Right cardiac atrium (tissue), 5 donors: Measurements from ENCODE around the gene DMRTC2. TPM values are rescaled to one million over a fixed set of nuclear protein-coding genes. Genes with fewer than 3 reads are reported as not detected.

ENCODE experiments used
- ATAC-seq, 2 donors: fragments of 200-7000 bp; cut with Tn5 transposase; one replicate each; pipeline versions ENCODE4 v1.8.0 to v1.9.1; 2020; ENCODE audit warnings: moderate library complexity in 2 of 2, mild to moderate bottlenecking in 1 of 2
- DNase-seq, 3 donors: peaks; one replicate each; pipeline ENCODE4 v3.0.0-alpha.2; 2020
- H3K27ac ChIP-seq: one replicate; pipeline ENCODE4 v1.5.1; 2013; ENCODE audit warnings: mild to moderate bottlenecking, low read length, control low read depth, moderate library complexity
- H3K27me3 ChIP-seq: one replicate; pipeline ENCODE4 v1.6.1; 2013; ENCODE audit not compliant: control insufficient read depth, insufficient read depth
- H3K4me1 ChIP-seq: one replicate; pipeline ENCODE4 v1.6.1; 2013; ENCODE audit warnings: low read length; ENCODE audit not compliant: control insufficient read depth, insufficient read depth
- H3K4me3 ChIP-seq: one replicate; pipeline ENCODE4 v1.5.1; 2013; ENCODE audit warnings: low read length, control low read depth
- H3K9me3 ChIP-seq: one replicate; pipeline ENCODE4 v1.6.1; 2013; ENCODE audit warnings: low read length; ENCODE audit not compliant: control insufficient read depth
- WGBS: extraction: QIAGEN DNeasy Blood & Tissue Kit; methylation state at CpG from one replicate; pipeline ENCODE4 v1.1.7; 2013; 5-methylcytosine and 5-hydroxymethylcytosine counted together
- intact Hi-C, 4 donors: fragments of 100-400 bp; cut with DNase I; formaldehyde crosslinking; loops; one replicate each; pipeline versions ENCODE4 v1.11.0 to v1.14.0; 2022 to 2023
- microRNA-seq, 2 donors: library from miRNA; unstranded; fragments of <30 nt; microRNA quantifications; one replicate each; pipeline ENCODE4 v1.2.0, GENCODE V29; 2020 to 2021
- polyA plus RNA-seq: library from polyadenylated mRNA; stranded (reverse); fragments of 200-250 nt; gene quantifications from one replicate; pipeline ENCODE4 v1.2.3, GENCODE V29; 2013
- total RNA-seq, 4 donors: library from RNA; stranded (reverse); fragmentation: NEBNext Ultra II Directional; extraction: Animal tissue kit (Norgen Biotek cat#: 25700); gene quantifications; one replicate each; pipeline ENCODE4 v1.2.1, GENCODE V29; 2021
- donor health status: healthy with polysubstance abuse.
- donor health status: DM: no; HTN: yes; CAD: no.
- donor health status: DM: no; HTN: no; CAD: no.
- donor health status: DM: no; HTN: yes; CAD: no; lungs with severe emphysema.
- donor health status: DM: yes; HTN: yes; CAD: no.

Gene DMRTC2
- total and polyA plus RNA-seq, 5 donors: not detected

DNA sequence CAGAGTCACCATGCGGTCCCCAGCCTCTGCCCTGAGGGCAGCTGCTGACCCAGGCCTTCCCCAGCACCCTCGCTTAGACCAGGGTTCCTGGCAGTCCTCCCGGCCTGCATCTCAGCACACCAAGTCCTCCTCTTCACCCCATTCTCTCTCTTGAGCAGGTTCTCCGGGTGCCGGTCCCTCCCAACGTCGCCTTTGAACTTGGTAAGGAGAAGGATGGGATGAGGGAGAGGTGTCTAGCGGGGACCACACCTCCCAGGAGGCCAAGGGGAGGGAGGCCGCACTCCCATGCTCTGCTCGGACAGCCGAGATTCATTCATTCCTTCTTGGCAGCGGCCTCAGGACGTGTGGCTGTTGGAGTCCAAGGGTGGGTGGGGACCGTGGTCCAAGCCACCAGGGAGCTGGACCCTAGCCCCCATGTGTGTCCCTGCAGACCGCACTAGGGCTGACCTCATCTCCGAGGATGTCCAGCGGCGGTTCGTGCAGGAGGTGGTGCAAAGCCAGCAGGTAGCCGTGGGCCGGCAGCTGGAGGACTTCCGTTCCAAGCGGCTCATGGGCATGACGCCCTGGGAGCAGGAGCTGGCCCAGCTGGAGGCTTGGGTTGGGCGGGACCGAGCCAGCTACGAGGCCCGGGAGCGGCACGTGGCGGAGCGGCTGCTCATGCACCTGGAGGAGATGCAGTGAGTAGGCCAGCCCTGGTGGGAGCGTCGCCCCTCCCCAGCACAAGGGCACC, 47.5 kb downstream of the DMRTC2 start:
- DNase-seq: peak in 1 of 3 donors; percentile 51
- Histone ChIP-seq H3K27ac (no peak overlapping the region), H3K4me3 (no peak overlapping the region), H3K27me3 (no peaks in the 10 kb centered on the region), H3K9me3 (no peaks in the 10 kb centered on the region), H3K4me1 (no peaks in the 10 kb centered on the region)
- 89% methylated on average over 34 of the region's 34 CpGs for WGBS
- intact Hi-C loops: no loop called here
- no peak for ATAC-seq

DNA sequence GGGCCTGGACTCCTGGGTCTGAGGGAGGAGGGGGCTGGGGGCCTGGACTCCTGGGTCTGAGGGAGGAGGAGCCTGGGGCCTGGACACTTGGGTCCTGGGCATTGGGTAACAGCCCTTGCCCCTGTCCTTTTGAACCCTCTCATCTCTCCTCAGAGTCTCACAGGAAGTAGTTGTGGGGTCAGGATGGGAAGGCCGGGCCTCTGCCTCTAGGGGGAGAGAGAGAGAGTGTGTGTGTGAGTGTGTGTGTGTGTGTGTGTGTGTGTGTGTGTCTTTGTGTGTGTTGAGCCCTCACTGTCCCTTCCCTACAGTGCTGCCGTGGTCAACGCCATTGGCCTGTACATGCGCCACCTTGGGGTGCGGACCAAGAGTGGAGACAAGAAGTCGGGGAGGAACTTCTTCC, 49.1 kb downstream of the DMRTC2 start:
- intact Hi-C loops: no loop called here

DNA sequence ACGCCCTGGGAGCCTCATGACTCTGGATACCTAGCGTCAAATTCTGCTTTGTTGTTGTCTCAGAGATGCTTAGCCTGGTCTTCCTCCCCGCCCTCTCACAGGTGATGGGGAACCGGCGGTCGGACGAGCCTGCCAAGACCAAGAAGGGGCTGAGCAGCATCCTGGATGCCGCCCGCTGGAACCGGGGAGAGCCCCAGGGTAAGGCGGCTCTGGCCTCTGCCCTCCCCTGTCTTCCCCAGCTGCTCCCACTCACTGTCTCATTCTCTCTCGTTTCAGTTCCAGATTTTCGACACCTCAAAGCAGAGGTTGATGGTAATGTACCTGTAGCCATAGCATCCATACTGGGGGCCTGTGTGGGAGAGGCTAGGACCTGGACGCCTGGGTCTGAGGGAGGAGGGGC, 49.5 kb downstream of the DMRTC2 start:
- ATAC-seq: no peak
- intact Hi-C loops: no loop called here
- 79% methylated on average over 14 of the region's 14 CpGs for WGBS

More for the DNA sequence above, 49.1 kb downstream of the DMRTC2 start:
- Histone ChIP-seq H3K4me1 (no peaks in the 10 kb centered on the region), H3K27ac (no peak overlapping the region), H3K4me3 (no peak overlapping the region), H3K9me3 (no peaks in the 10 kb centered on the region), H3K27me3 (no peaks in the 10 kb centered on the region)
- DNase-seq (peak in 1 of 3 donors; percentile 10), ATAC-seq (no peak)
- WGBS: 74% methylated on average over 6 of the region's 6 CpGs

DNA sequence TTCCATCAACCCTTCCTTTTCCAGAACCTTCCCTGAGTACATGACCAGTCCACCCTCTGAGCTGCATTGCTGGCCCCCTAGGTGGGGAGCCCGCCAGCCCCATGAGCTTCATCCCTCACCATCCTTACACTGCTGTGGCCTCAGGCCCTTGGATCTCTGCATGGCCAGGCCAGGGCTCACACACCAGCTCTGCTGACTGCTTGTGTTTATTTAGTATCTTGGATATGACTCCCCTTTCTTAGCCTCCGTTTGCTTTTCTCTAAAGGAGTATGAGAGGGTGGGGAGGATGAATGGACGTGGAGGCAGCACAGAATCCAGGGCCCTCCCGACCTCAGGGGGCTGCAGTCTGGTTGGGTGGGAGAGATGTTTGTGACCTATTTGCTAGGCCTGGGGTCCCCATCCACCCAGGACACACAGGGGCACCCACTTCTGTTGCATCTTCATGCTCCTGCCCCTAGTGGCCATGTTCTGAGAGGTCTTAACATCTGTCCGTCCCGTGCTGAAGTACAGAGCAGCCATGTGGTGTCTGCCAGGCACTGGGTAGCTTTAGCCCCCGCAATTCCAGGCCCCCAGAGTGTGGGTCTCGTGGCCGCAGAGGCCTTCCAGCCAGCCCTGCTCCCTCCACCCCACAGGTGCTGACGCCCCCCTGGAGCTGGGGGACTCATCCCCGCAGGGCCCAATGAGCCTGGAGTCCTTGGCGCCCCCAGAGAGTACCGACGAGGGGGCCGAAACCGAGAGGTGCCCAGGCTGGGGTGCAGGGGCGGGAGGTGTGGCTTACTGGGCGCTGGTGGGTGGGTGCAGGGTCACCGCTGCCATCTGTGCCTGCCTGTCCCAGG, 51.1 kb downstream of the DMRTC2 start:
- ATAC-seq: no peak
- intact Hi-C loops: no loop called here
- 87% methylated on average over 19 of the region's 19 CpGs for WGBS

More for the DNA sequence above, 49.5 kb downstream of the DMRTC2 start:
- H3K27me3 ChIP-seq: no peaks in the 10 kb centered on the region
- peak in 1 of 3 donors; percentile 24 for DNase-seq
- no peaks in the 10 kb centered on the region for H3K4me1 ChIP-seq
- no peak overlapping the region for H3K27ac ChIP-seq
- H3K4me3 ChIP-seq: no peak overlapping the region
- H3K9me3 ChIP-seq: no peaks in the 10 kb centered on the region

DNA sequence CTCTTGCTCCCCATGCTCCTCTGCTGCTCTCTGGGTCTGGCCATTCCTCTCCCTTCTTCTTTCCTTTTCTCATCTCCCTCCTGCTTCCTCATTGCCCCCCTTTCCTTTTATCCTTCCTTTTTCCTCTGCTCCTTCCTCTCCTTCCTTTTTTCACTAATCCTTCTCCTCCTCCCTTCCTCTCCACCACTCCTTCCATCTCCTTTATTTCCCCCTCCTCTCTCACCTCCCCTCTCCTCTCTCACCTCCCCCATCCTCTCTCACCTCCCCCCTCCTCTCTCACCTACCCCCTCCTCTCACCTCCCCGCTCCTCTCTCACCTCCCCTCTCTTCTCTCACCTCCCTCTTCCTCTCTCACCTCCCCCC, 51.7 kb downstream of the DMRTC2 start:
- no peaks in the 10 kb centered on the region for H3K27me3 ChIP-seq
- intact Hi-C loops: no loop called here
- H3K27ac ChIP-seq: no peak overlapping the region
- no peaks in the 10 kb centered on the region for H3K9me3 ChIP-seq
- H3K4me3 ChIP-seq: no peak overlapping the region
- 93% methylated on average over 1 of the region's 1 CpG for WGBS
- ATAC-seq (no peak), DNase-seq (no peak)
- no peaks in the 10 kb centered on the region for H3K4me1 ChIP-seq

More for the DNA sequence above, 51.1 kb downstream of the DMRTC2 start:
- H3K4me3 ChIP-seq: no peak overlapping the region
- H3K9me3 ChIP-seq: no peaks in the 10 kb centered on the region
- H3K27ac ChIP-seq: no peak overlapping the region
- no peaks in the 10 kb centered on the region for H3K27me3 ChIP-seq
- no peaks in the 10 kb centered on the region for H3K4me1 ChIP-seq
- DNase-seq: peak in 1 of 3 donors; percentile 29

DNA sequence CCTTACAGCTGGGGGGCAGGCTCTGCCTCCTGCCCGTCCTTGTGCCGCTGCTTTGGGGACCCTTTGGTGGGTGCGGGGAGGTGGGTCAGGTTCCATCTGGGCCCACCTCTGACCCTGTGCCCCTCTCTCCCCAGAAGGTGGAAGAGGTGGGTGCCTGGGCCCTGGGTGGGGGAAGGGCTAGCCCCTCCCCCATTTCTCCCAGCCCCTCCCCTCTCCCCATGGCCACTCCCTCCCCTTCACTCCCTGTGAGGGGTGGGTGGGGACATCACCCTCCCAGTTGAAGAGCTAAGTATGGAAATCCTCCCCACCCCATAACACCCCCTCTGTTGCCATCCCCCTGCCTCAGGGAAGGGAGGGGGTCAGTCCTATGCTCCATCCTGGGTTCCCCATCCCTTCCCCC, 52.3 kb downstream of the DMRTC2 start:
- intact Hi-C loops: no loop called here
- Histone ChIP-seq H3K27ac (no peak overlapping the region), H3K4me1 (no peaks in the 10 kb centered on the region), H3K4me3 (no peak overlapping the region), H3K9me3 (no peaks in the 10 kb centered on the region), H3K27me3 (no peaks in the 10 kb centered on the region)
- 98% methylated on average over 3 of the region's 3 CpGs for WGBS
- DNase-seq: peak in 1 of 3 donors; percentile 38
- no peak for ATAC-seq

DNA sequence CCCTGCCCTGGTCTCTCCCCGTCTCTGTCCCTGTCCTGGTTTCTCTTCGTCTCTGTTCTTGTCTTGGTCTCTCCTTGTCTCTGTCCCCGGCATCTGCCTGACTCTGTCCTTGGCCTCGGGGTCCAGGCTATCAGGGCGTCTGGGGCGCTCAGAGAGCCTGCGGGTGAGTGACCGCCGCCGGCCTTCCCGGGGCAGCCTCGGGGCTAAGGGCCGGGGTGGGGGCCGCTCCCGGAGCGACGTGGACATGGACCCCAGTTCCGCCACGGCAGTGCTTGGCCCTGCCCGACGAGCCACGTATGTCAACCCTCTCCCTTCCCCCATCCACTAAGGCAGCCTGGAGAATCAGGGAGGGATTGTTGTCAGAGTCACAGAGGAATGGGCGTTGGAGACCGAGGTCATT, 53.0 kb downstream of the DMRTC2 start:
- Histone ChIP-seq H3K4me3 (no peak overlapping the region), H3K27me3 (no peaks in the 10 kb centered on the region), H3K9me3 (no peaks in the 10 kb centered on the region), H3K27ac (no peak overlapping the region), H3K4me1 (no peaks in the 10 kb centered on the region)
- 91% methylated on average over 24 of the region's 24 CpGs for WGBS
- ATAC-seq (no peak), DNase-seq (peak in 2 of 3 donors; percentile 27 to 61)
- intact Hi-C loops: no loop called here

DNA sequence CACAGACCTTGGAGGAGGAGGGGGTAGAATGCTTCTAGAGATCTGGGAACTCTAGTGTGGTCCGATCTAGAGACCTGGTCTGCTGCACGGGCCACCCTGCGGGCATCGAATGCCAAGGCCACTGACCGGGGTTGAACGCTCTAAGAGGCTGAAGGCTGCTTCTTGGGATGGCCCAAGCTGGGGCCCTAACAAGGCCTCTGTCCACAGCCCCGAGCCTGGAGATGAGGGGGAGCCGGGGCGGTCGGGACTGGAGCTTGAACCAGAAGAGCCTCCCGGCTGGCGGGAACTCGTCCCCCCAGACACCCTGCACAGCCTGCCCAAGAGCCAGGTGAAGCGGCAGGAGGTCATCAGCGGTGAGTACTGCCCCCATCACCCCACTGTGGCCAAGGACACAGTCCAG, 53.4 kb downstream of the DMRTC2 start:
- no peaks in the 10 kb centered on the region for H3K27me3 ChIP-seq
- ATAC-seq (no peak), DNase-seq (peak in 1 of 3 donors; percentile 32)
- 92% methylated on average over 15 of the region's 15 CpGs for WGBS
- intact Hi-C loops: no loop called here
- no peaks in the 10 kb centered on the region for H3K9me3 ChIP-seq
- no peak overlapping the region for H3K27ac ChIP-seq
- no peak overlapping the region for H3K4me3 ChIP-seq
- H3K4me1 ChIP-seq: no peaks in the 10 kb centered on the region

Small RNAs within 50 kb of the gene (microRNA-seq; reads per million reads assigned to microRNA genes)
- 0 reads per million in 2 donors for gene MIR6797

Other genes starting within 250 kb of the DMRTC2 start
- gene CEACAM4, start 218.0 kb upstream of the DMRTC2 start, total RNA-seq: under 1 TPM; 0.25 to 0.62 (median 0.32) TPM
- gene CEACAM4, start 218.0 kb upstream of the DMRTC2 start, polyA plus RNA-seq: 0.16 TPM
- not detected for gene CEACAM7, start 156.8 kb upstream of the DMRTC2 start, total RNA-seq
- not detected for gene CEACAM7, start 156.8 kb upstream of the DMRTC2 start, polyA plus RNA-seq
- not detected for gene CEACAM5, start 136.4 kb upstream of the DMRTC2 start, total RNA-seq
- 0.07 TPM for gene CEACAM5, start 136.4 kb upstream of the DMRTC2 start, polyA plus RNA-seq
- gene CEACAM6, start 89.5 kb upstream of the DMRTC2 start, total RNA-seq: under 1 TPM in 1 of 4 donors, not detected in 3; 0.36 TPM
- gene CEACAM6, start 89.5 kb upstream of the DMRTC2 start, polyA plus RNA-seq: not detected
- gene CEACAM3, start 48.5 kb upstream of the DMRTC2 start, total RNA-seq: under 1 TPM in 2 of 4 donors, not detected in 2; 0.29 to 0.59 TPM
- gene CEACAM3, start 48.5 kb upstream of the DMRTC2 start, polyA plus RNA-seq: 0.07 TPM
- not detected for gene LYPD4, start 359 bp upstream of the DMRTC2 start, total RNA-seq
- gene LYPD4, start 359 bp upstream of the DMRTC2 start, polyA plus RNA-seq: not detected
- 100 to 1,000 TPM; 625 to 784 (median 741) TPM for gene RPS19, start 15.2 kb downstream of the DMRTC2 start, total RNA-seq
- gene RPS19, start 15.2 kb downstream of the DMRTC2 start, polyA plus RNA-seq: 863 TPM
- gene CD79A, start 32.2 kb downstream of the DMRTC2 start, total RNA-seq: under 1 TPM in 2 of 4 donors, not detected in 2; 0.37 to 0.58 TPM
- gene CD79A, start 32.2 kb downstream of the DMRTC2 start, polyA plus RNA-seq: 0.09 TPM
- 10 to 100 TPM; 39.7 to 43.9 (median 40.8) TPM for gene ARHGEF1, start 38.1 kb downstream of the DMRTC2 start, total RNA-seq
- gene ARHGEF1, start 38.1 kb downstream of the DMRTC2 start, polyA plus RNA-seq: 42.8 TPM
- gene ERFL, start 83.4 kb downstream of the DMRTC2 start, total RNA-seq: under 1 TPM in 1 of 4 donors, not detected in 3; 0.20 TPM
- gene ERFL, start 83.4 kb downstream of the DMRTC2 start, polyA plus RNA-seq: 0.02 TPM
- 100 to 1,000 TPM in 1 of 4 donors, 10 to 100 TPM in 3; 79.6 to 113 (median 90.3) TPM for gene RABAC1, start 114.3 kb downstream of the DMRTC2 start, total RNA-seq
- gene RABAC1, start 114.3 kb downstream of the DMRTC2 start, polyA plus RNA-seq: 140 TPM
- gene ATP1A3, start 149.2 kb downstream of the DMRTC2 start, total RNA-seq: 100 to 1,000 TPM; 194 to 295 (median 234) TPM
- 104 TPM for gene ATP1A3, start 149.2 kb downstream of the DMRTC2 start, polyA plus RNA-seq
- gene GRIK5, start 225.2 kb downstream of the DMRTC2 start, total RNA-seq: 10 to 100 TPM; 12.5 to 18.3 (median 14.6) TPM
- 8.9 TPM for gene GRIK5, start 225.2 kb downstream of the DMRTC2 start, polyA plus RNA-seq
- gene ZNF574, start 231.1 kb downstream of the DMRTC2 start, total RNA-seq: 1 to 10 TPM; 8.4 to 9.3 (median 8.5) TPM
- gene ZNF574, start 231.1 kb downstream of the DMRTC2 start, polyA plus RNA-seq: 5.2 TPM